Stimulated activated naive CD8-positive, alpha-beta T cell treated with anti-CD3 and anti-CD28 coated beads, Interleukin-15, amount 100 ng/mL, for 72 hours (primary cell): ENCODE data around the gene MCUR1.
"Not testable (repeated sequence)": the region's sequence is repeated elsewhere in the genome, so short reads cannot be mapped to it uniquely, and the experiment has no call there.

Experiments used
- ATAC-seq: fragments of 150-1000 bp; cut with Tn5 transposase; 2 replicates; pipeline ENCODE4 v1.10.0; 2021; ENCODE audit warnings: mild to moderate bottlenecking, moderate library complexity
- DNase-seq, 2 donors: peaks; one replicate each; pipeline ENCODE4 v3.0.0; 2021 to 2022
- H3K27ac Mint-ChIP-seq, 2 donors: one replicate each; pipeline ENCODE4 v1.8.0; 2022; ENCODE audit warnings: mild to moderate bottlenecking in 2 of 2, mixed read lengths in 2 of 2, moderate library complexity in 2 of 2
- H3K27me3 Mint-ChIP-seq: one replicate; pipeline ENCODE4 v1.8.0; 2022; ENCODE audit warnings: mixed read lengths
- H3K4me1 Mint-ChIP-seq: one replicate; pipeline ENCODE4 v1.8.0; 2022; ENCODE audit warnings: mild to moderate bottlenecking, mixed read lengths
- H3K4me3 Mint-ChIP-seq, 2 donors: one replicate each; pipeline ENCODE4 v1.8.0; 2022; ENCODE audit warnings: mild to moderate bottlenecking in 2 of 2, mixed read lengths in 2 of 2, moderate library complexity in 1 of 2
- H3K9me3 Mint-ChIP-seq, 2 donors: one replicate each; pipeline ENCODE4 v1.8.0; 2022; ENCODE audit warnings: mixed read lengths in 2 of 2

MCUR1 gene

GRCh38 chr6:13810688-13811446 lies 3.5 kb downstream of the MCUR1 start:
- H3K4me3 Mint-ChIP-seq, result no peak overlapping the region
- no peaks in the 10 kb centered on the region for H3K27me3 Mint-ChIP-seq
- DNase-seq (no peak), ATAC-seq (no peak)
- peaks cover 46% of the 10 kb centered on the region for H3K4me1 Mint-ChIP-seq
- no peaks in the 10 kb centered on the region for H3K9me3 Mint-ChIP-seq
- no peak overlapping the region for H3K27ac Mint-ChIP-seq

- ATAC-seq (no peak), DNase-seq (no peak)
- H3K27me3 Mint-ChIP-seq, result no peaks in the 10 kb centered on the region
- H3K9me3 Mint-ChIP-seq, result no peaks in the 10 kb centered on the region
- peaks cover 40% of the 10 kb centered on the region for H3K4me1 Mint-ChIP-seq
- H3K4me3 Mint-ChIP-seq, result no peak overlapping the region
- H3K27ac Mint-ChIP-seq, result no peak overlapping the region
Measured at GRCh38 chr6:13808801-13809200, 5.6 kb downstream of the MCUR1 start.

- H3K4me1 Mint-ChIP-seq, result peaks cover 31% of the 10 kb centered on the region
- H3K27me3 Mint-ChIP-seq, result no peaks in the 10 kb centered on the region
- ATAC-seq (no peak), DNase-seq (no peak)
- H3K4me3 Mint-ChIP-seq, result no peak overlapping the region
- no peak overlapping the region for H3K27ac Mint-ChIP-seq
- H3K9me3 Mint-ChIP-seq, result no peaks in the 10 kb centered on the region
Measured at GRCh38 chr6:13807696-13808095, 6.7 kb downstream of the MCUR1 start.

- no peaks in the 10 kb centered on the region for H3K9me3 Mint-ChIP-seq
- ATAC-seq (no peak), DNase-seq (no peak)
- H3K27ac Mint-ChIP-seq, result no peak overlapping the region
- H3K4me3 Mint-ChIP-seq, result no peak overlapping the region
- H3K4me1 Mint-ChIP-seq, result peaks cover 6% of the 10 kb centered on the region
- H3K27me3 Mint-ChIP-seq, result no peaks in the 10 kb centered on the region
Measured at GRCh38 chr6:13803581-13803980, 10.8 kb downstream of the MCUR1 start.

- Mint-ChIP-seq H3K4me1 (peaks cover 2% of the 10 kb centered on the region), H3K4me3 (no peak overlapping the region), H3K27ac (no peak overlapping the region), H3K9me3 (no peaks in the 10 kb centered on the region), H3K27me3 (no peaks in the 10 kb centered on the region)
- ATAC-seq (no peak), DNase-seq (no peak)
Measured at GRCh38 chr6:13800615-13801014, 13.7 kb downstream of the MCUR1 start.

- no peak for ATAC-seq
- no peak for DNase-seq
- peaks cover 21% of the 10 kb centered on the region for H3K4me1 Mint-ChIP-seq
- H3K4me3 Mint-ChIP-seq, result no peak overlapping the region
- H3K27me3 Mint-ChIP-seq, result no peaks in the 10 kb centered on the region
- H3K27ac Mint-ChIP-seq, result no peak overlapping the region
- H3K9me3 Mint-ChIP-seq, result no peaks in the 10 kb centered on the region
Measured at GRCh38 chr6:13796781-13797180, 17.6 kb downstream of the MCUR1 start.

- ATAC-seq (peak; percentile 100), DNase-seq (peak; percentile 79 to 86)
- Mint-ChIP-seq H3K27ac (peak overlapping the region in 1 of 2 donors; percentile 64), H3K9me3 (no peaks in the 10 kb centered on the region), H3K27me3 (no peaks in the 10 kb centered on the region), H3K4me3 (no peak overlapping the region), H3K4me1 (peaks cover 21% of the 10 kb centered on the region)
Measured at GRCh38 chr6:13795041-13795750, 19.2 kb downstream of the MCUR1 start.

- H3K9me3 Mint-ChIP-seq, result no peaks in the 10 kb centered on the region
- ATAC-seq (no peak), DNase-seq (no peak)
- peaks cover 22% of the 10 kb centered on the region for H3K4me1 Mint-ChIP-seq
- peak overlapping the region in 1 of 2 donors; percentile 27 for H3K27ac Mint-ChIP-seq
- no peaks in the 10 kb centered on the region for H3K27me3 Mint-ChIP-seq
- H3K4me3 Mint-ChIP-seq, result no peak overlapping the region
Measured at GRCh38 chr6:13794184-13794583, 20.2 kb downstream of the MCUR1 start.

GRCh38 chr6:13789746-13790145 lies 24.6 kb downstream of the MCUR1 start:
- no peak for ATAC-seq
- no peak overlapping the region for H3K4me3 Mint-ChIP-seq
- H3K27me3 Mint-ChIP-seq, result no peaks in the 10 kb centered on the region
- no peak for DNase-seq
- no peak overlapping the region for H3K27ac Mint-ChIP-seq
- H3K4me1 Mint-ChIP-seq, result peaks cover 40% of the 10 kb centered on the region
- H3K9me3 Mint-ChIP-seq, result no peaks in the 10 kb centered on the region

GRCh38 chr6:13788820-13789219 lies 25.5 kb downstream of the MCUR1 start:
- DNase-seq (no peak), ATAC-seq (no peak)
- Mint-ChIP-seq H3K4me3 (no peak overlapping the region), H3K27me3 (no peaks in the 10 kb centered on the region), H3K27ac (no peak overlapping the region), H3K4me1 (peaks cover 30% of the 10 kb centered on the region), H3K9me3 (no peaks in the 10 kb centered on the region)

GRCh38 chr6:13787137-13787536 lies 27.2 kb downstream of the MCUR1 start:
- H3K27ac Mint-ChIP-seq, result peak overlapping the region in 1 of 2 donors; percentile 62

GRCh38 chr6:13780162-13780561 lies 34.2 kb downstream of the MCUR1 start:
- not testable (repeated sequence) for DNase-seq, ATAC-seq, H3K4me1 Mint-ChIP-seq, H3K27ac Mint-ChIP-seq, H3K27me3 Mint-ChIP-seq, H3K9me3 Mint-ChIP-seq, H3K4me3 Mint-ChIP-seq

More at GRCh38 chr6:13787137-13787536, 27.2 kb downstream of the MCUR1 start:
- H3K9me3 Mint-ChIP-seq, result no peaks in the 10 kb centered on the region
- peaks cover 30% of the 10 kb centered on the region for H3K4me1 Mint-ChIP-seq
- H3K4me3 Mint-ChIP-seq, result peak overlapping the region; percentile 1 to 65
- no peaks in the 10 kb centered on the region for H3K27me3 Mint-ChIP-seq
- peak in 1 of 2 donors; percentile 27 for DNase-seq
- peak; percentile 69 for ATAC-seq

GRCh38 chr6:13778028-13778427 lies 36.3 kb downstream of the MCUR1 start:
- Mint-ChIP-seq H3K27ac (no peak overlapping the region), H3K9me3 (no peaks in the 10 kb centered on the region), H3K4me1 (no peaks in the 10 kb centered on the region), H3K4me3 (no peak overlapping the region), H3K27me3 (no peaks in the 10 kb centered on the region)
- ATAC-seq, result no peak
- DNase-seq, result no peak

- Mint-ChIP-seq H3K9me3 (no peaks in the 10 kb centered on the region), H3K27me3 (no peaks in the 10 kb centered on the region), H3K4me3 (no peak overlapping the region), H3K4me1 (no peaks in the 10 kb centered on the region), H3K27ac (no peak overlapping the region)
- DNase-seq (no peak), ATAC-seq (no peak)
Measured at GRCh38 chr6:13776602-13777001, 37.8 kb downstream of the MCUR1 start.

- not testable (repeated sequence) for ATAC-seq, H3K27me3 Mint-ChIP-seq, H3K4me3 Mint-ChIP-seq, H3K9me3 Mint-ChIP-seq, H3K4me1 Mint-ChIP-seq, DNase-seq, H3K27ac Mint-ChIP-seq
Measured at GRCh38 chr6:13775466-13775865, 38.9 kb downstream of the MCUR1 start.

GRCh38 chr6:13772358-13773030 lies 41.9 kb downstream of the MCUR1 start:
- not testable (repeated sequence) for H3K9me3 Mint-ChIP-seq, H3K4me1 Mint-ChIP-seq, ATAC-seq, DNase-seq, H3K27me3 Mint-ChIP-seq, H3K4me3 Mint-ChIP-seq
- H3K27ac Mint-ChIP-seq, result peak overlapping the region in 1 of 2 donors; percentile 44
